ENCODE results near the gene DLG1. TPM values are rescaled to one million over a fixed set of nuclear protein-coding genes. Genes with fewer than 3 reads are reported as not detected.

DLG1 gene
- total RNA-seq, 1 experiment from 2014 or later, result 121 TPM

- ChIA-PET POLR2A (interaction anchor here (1.0 kb wide), 2 partner anchors 14 to 16 kb away, joined by 3 read pairs; no protein-coding TSS in a partner anchor), CTCF (interaction anchor here (0.7 to 2.2 kb wide), 3 partner anchors 271 to 369 kb away, joined by 3 to 6 read pairs (median 4); no protein-coding TSS in a partner anchor)
- no peaks in the 10 kb centered on the region for H3K27me3 Mint-ChIP-seq (ENCODE audit: insufficient read depth, unreplicated experiment)
- TF ChIP-seq, protein P1, sequence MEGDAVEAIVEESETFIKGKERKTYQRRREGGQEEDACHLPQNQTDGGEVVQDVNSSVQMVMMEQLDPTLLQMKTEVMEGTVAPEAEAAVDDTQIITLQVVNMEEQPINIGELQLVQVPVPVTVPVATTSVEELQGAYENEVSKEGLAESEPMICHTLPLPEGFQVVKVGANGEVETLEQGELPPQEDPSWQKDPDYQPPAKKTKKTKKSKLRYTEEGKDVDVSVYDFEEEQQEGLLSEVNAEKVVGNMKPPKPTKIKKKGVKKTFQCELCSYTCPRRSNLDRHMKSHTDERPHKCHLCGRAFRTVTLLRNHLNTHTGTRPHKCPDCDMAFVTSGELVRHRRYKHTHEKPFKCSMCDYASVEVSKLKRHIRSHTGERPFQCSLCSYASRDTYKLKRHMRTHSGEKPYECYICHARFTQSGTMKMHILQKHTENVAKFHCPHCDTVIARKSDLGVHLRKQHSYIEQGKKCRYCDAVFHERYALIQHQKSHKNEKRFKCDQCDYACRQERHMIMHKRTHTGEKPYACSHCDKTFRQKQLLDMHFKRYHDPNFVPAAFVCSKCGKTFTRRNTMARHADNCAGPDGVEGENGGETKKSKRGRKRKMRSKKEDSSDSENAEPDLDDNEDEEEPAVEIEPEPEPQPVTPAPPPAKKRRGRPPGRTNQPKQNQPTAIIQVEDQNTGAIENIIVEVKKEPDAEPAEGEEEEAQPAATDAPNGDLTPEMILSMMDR (IDR thresholded peaks at IDR 0.05; ENCODE audit: unreplicated experiment), result no peak
- intact Hi-C loops (cut with micrococcal nuclease), result no loop called here
- H3K4me1 Mint-ChIP-seq (ENCODE audit: insufficient read depth, unreplicated experiment), result peaks cover 10% of the 10 kb centered on the region
- no peak overlapping the region for H3K4me3 Mint-ChIP-seq (ENCODE audit: unreplicated experiment)
- no TSS peak for BruUV-seq (replicated peaks)
- H3K36me3 Mint-ChIP-seq (ENCODE audit: insufficient read depth, unreplicated experiment), result peaks cover 16% of the 10 kb centered on the region
- no peaks in the 10 kb centered on the region for H3K9me3 Mint-ChIP-seq (ENCODE audit: unreplicated experiment)
- H3K27ac Mint-ChIP-seq (ENCODE audit: low read depth, unreplicated experiment), result no peak overlapping the region
- DNase-seq (ENCODE audit: unreplicated experiment), result no peak
Observed at GRCh38 chr3:197229836-197230235, 68.6 kb downstream of the DLG1 start.

GRCh38 chr3:197229178-197229577, 69.2 kb downstream of the DLG1 start:
- no peak for DNase-seq (ENCODE audit: unreplicated experiment)
- peaks cover 16% of the 10 kb centered on the region for H3K36me3 Mint-ChIP-seq (ENCODE audit: insufficient read depth, unreplicated experiment)
- CTCF ChIA-PET, result interaction anchor here (1.2 to 2.2 kb wide), 2 partner anchors 272 to 280 kb away, joined by 4 to 6 read pairs; no protein-coding TSS in a partner anchor
- peaks cover 3% of the 10 kb centered on the region for H3K4me1 Mint-ChIP-seq (ENCODE audit: insufficient read depth, unreplicated experiment)
- intact Hi-C loops (cut with micrococcal nuclease), result no loop called here
- TF ChIP-seq, protein P1 (IDR thresholded peaks at IDR 0.05; ENCODE audit: unreplicated experiment), result no peak
- no peaks in the 10 kb centered on the region for H3K9me3 Mint-ChIP-seq (ENCODE audit: unreplicated experiment)
- H3K4me3 Mint-ChIP-seq (ENCODE audit: unreplicated experiment), result no peak overlapping the region
- no peaks in the 10 kb centered on the region for H3K27me3 Mint-ChIP-seq (ENCODE audit: insufficient read depth, unreplicated experiment)
- no TSS peak for BruUV-seq (replicated peaks)
- POLR2A ChIA-PET, result interaction anchor here (0.5 to 1.0 kb wide), 2 partner anchors 14 to 15 kb away, joined by 3 read pairs; no protein-coding TSS in a partner anchor
- no peak overlapping the region for H3K27ac Mint-ChIP-seq (ENCODE audit: low read depth, unreplicated experiment)

- no TSS peak for BruUV-seq (replicated peaks)
- no peak overlapping the region for H3K4me3 Mint-ChIP-seq (ENCODE audit: unreplicated experiment)
- CTCF ChIA-PET, result interaction anchor here (0.6 to 2.2 kb wide), 2 partner anchors 22 to 273 kb away, joined by 3 to 6 read pairs; no protein-coding TSS in a partner anchor
- intact Hi-C loops (cut with micrococcal nuclease), result no loop called here
- no peak overlapping the region for H3K27ac Mint-ChIP-seq (ENCODE audit: low read depth, unreplicated experiment)
- no peak for DNase-seq (ENCODE audit: unreplicated experiment)
- no peaks in the 10 kb centered on the region for H3K27me3 Mint-ChIP-seq (ENCODE audit: insufficient read depth, unreplicated experiment)
- TF ChIP-seq, protein P1 (IDR thresholded peaks at IDR 0.05; ENCODE audit: unreplicated experiment), result no peak
- POLR2A ChIA-PET, result interaction anchor here (1.0 kb wide), 1 partner anchor 68 kb away, joined by 4 read pairs; no protein-coding TSS in a partner anchor
- peaks cover 3% of the 10 kb centered on the region for H3K4me1 Mint-ChIP-seq (ENCODE audit: insufficient read depth, unreplicated experiment)
- peaks cover 10% of the 10 kb centered on the region for H3K36me3 Mint-ChIP-seq (ENCODE audit: insufficient read depth, unreplicated experiment)
- H3K9me3 Mint-ChIP-seq (ENCODE audit: unreplicated experiment), result no peaks in the 10 kb centered on the region
Observed at GRCh38 chr3:197227780-197228574, 70.4 kb downstream of the DLG1 start.

- TF ChIP-seq, protein P1 (IDR thresholded peaks at IDR 0.05; ENCODE audit: unreplicated experiment), result no peak
- Mint-ChIP-seq H3K27me3 (ENCODE audit: insufficient read depth, unreplicated experiment) (no peaks in the 10 kb centered on the region), H3K27ac (ENCODE audit: low read depth, unreplicated experiment) (no peak overlapping the region), H3K36me3 (ENCODE audit: insufficient read depth, unreplicated experiment) (peaks cover 6% of the 10 kb centered on the region), H3K9me3 (ENCODE audit: unreplicated experiment) (no peaks in the 10 kb centered on the region), H3K4me3 (ENCODE audit: unreplicated experiment) (no peak overlapping the region), H3K4me1 (ENCODE audit: insufficient read depth, unreplicated experiment) (peaks cover 18% of the 10 kb centered on the region)
- BruUV-seq (replicated peaks), result no TSS peak
- ChIA-PET CTCF (interaction anchor here (1.0 to 4.8 kb wide), 3 partner anchors 30 to 276 kb away, joined by 3 to 41 read pairs (median 27); no protein-coding TSS in a partner anchor), POLR2A (interaction anchor here (0.7 to 1.2 kb wide), 2 partner anchors 9 to 10 kb away, joined by 3 to 7 read pairs; no protein-coding TSS in a partner anchor)
- no peak for DNase-seq (ENCODE audit: unreplicated experiment)
- intact Hi-C loops (cut with micrococcal nuclease), result no loop called here
Observed at GRCh38 chr3:197226179-197226578, 72.2 kb downstream of the DLG1 start.
